GM19238 (cell line): Measurements from ENCODE around the gene KLRC1.
"Not testable (repeated sequence)": the region's sequence is repeated elsewhere in the genome, so short reads cannot be mapped to it uniquely, and the experiment has no call there.

ENCODE experiments used
- DNase-seq: peaks from one replicate; pipeline ENCODE4 v3.0.0; 2011; ENCODE audit warnings: low spot score; ENCODE audit not compliant: insufficient read length

The KLRC1 gene

DNA sequence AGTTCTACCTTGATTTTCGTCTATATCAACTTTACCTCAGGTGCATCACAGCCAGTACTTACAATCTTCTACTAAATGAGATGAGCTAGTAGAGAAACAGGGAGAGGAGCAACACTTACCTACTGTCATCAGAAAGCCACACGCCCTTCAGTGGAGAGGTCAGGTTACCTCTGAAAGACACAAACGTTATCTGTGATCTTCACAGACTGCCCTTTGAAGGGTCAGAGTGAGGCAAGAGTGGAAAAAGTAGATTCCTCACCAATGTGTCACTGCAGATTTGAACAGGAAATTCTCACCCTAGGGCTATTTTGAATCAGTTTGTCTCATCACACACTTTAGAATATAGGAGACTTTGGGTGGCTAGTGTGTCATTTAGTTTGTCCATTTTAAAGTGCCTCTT is 31.0 kb downstream of the KLRC1 start:
- DNase-seq, result not testable (repeated sequence)

DNA sequence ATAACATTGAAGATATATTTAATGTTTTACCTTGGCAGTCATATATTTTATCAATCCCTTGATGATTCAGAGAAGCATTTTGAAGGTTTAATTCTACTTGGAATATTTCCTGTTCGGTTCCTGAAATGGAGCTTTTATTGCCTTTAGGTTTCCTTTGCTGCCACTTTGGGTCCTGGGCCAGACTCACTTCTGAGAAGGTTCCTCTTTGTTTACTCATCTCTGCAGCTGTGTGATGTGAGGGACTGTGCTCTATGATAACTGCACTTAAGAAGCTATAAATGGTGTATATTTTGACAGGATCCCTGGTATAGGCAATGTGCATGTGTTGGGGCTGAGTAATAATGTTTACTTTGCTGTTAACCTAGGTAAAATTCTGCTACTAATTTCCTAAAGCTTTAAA is 32.8 kb downstream of the KLRC1 start, which contains the start of gene KLRC3:
TSS of gene KLRC3 (minus strand) at position 262 of the 400 bp plus-strand sequence. CDS start at position 217, 45 bp downstream.
- not testable (repeated sequence) for DNase-seq

DNA sequence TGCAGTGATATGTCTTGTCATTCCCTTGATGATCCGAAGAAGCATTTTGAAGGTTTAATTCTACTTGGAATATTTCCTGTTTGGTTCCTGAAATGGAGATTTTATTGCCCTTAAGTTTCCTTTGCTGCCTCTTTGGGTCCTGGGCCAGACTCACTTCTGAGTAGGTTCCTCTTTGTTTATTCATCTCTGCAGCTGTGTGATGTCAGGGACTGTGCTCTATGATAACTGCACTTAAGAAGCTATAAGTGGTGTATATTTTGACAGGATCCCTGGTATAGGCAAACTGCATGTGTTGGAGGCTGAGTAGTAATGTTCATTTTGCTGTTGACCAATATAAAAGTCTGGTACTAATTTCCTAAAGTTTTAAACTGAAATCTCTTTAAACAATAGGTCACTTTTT is 43.8 kb downstream of the KLRC1 start, which contains the start of gene KLRC4:
TSS of gene KLRC4 (minus strand) at position 366 of the 400 bp plus-strand sequence. CDS start at position 184, 182 bp downstream.
- DNase-seq, result no peak

DNA sequence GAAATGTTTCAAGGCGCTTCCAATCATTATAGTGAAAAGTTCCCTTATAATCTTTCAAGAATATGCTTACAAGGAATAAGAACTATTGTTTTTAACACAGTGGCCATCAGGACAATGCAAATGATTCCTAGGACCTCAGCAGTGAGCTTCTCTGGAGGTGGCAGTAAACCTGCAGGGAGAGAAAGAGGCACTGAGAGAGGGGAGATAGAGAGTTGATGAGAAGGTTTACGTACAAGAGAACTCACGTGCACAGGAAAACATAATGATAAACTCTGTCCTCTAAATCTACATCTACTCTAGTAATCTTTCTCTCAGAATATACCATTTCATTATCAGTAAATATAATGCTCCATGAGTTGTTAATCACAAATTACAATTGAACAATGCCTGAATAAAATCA is 44.3 kb downstream of the KLRC1 start:
- no peak for DNase-seq

DNA sequence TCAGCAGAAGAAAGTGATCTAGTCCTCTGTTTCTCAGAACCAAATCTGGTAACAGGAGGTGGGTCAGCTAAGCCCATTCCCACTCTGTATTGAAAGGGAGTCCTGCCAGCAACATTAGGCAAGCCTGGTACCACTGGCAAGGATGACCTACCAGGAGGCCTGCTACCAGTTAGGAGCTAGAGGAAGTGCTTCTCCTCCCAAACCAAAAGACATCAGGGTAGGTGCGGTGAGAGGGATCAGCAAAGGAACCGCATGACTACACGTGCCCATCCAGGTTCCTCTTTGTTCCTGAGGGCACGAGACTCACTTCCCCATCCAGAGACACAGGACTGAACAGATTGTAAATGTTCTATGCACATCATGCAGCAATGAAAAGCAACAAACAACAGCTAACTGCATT is 46.5 kb downstream of the KLRC1 start:
- no peak for DNase-seq

DNA sequence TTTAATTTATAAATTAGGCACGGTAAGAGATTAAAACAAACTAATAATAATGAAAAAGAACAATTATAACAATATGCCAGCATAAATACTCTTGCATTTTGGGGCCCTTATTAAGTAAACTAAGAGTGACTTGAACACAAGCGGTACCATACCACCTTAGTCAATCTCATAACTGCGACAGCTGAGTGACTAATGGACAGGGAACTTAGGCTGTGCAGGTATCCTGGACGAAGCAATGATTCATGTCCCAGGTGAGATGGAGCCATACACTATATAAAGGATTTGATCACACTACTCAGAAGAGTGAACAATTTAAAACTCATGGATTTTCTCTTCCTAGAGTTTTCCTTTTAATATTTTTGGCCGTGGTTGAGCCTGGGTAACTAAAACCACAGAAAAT is 47.9 kb downstream of the KLRC1 start:
- DNase-seq, result no peak

DNA sequence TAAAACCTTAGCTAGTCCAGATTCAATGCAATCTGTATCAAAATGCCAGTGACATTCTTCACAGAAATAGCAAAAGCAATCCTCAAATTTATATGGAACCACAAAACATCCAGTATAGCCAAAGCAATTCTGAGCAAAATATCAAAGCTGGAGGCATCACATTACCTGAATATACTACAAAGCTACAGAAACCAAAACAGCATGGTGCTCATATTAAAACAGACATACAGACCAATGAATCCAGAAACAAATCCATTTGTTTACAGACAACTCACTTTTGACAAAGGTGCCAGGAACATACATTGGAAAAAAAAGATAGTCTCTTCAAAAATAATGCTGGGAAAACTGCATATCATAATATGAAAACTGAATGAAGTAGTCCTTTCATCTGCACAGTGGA is 48.4 kb downstream of the KLRC1 start:
- no peak for DNase-seq

DNA sequence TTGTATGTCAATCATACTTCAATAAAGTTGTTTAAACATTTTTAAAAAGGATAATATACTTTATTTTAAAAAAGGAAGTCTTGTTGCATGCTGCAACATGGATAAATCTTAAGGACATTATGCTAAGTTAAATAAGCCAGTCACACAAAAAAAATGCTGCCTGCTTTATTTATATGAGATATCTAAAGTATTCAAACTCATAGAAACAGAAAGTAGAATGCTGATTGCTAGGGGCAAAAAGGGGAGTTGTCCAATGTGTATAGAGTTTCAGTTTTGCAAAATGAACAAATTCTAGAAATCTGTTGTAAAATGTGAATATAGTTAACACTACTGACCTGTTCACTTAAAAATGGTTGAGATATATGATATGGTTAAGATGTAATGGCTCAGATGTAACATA is 52.3 kb downstream of the KLRC1 start:
- no peak for DNase-seq

DNA sequence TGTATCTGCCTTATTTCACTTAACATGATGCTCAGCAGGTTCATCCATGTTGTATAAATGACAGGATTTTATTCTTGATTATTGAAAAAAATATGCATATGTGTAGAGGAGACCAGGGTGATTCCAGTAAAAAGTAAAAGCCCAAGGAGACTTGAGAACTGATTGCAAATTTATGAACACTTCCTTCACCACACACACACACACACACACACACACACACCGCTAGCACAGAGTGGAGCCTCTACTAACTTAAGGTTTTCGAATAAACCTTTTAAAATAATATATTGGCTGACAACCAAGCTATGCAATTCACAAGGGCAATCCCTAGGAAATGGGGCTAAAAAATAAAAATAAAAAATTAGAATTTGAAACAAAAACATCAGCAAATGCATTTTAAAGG is 55.0 kb downstream of the KLRC1 start:
- DNase-seq, result no peak

DNA sequence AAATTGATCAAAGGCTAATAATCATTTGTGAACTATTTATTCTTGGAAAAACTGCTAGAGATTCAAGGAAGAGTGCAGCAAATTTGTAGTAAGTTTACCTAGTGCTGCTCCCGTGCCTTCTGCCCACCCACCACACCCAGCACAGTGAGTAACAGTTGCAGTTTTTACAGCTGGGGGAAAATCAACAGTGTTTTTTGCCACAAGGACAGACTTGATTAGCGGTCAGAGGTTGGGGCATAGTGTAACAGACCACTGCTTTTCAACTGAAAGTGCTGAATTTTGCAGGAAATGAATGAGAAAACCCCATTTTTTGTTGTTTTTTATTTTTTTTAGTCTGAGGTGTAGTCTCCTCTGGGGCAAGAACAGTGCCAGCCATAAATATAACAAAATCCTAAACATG is 55.9 kb downstream of the KLRC1 start:
- DNase-seq, result no peak

DNA sequence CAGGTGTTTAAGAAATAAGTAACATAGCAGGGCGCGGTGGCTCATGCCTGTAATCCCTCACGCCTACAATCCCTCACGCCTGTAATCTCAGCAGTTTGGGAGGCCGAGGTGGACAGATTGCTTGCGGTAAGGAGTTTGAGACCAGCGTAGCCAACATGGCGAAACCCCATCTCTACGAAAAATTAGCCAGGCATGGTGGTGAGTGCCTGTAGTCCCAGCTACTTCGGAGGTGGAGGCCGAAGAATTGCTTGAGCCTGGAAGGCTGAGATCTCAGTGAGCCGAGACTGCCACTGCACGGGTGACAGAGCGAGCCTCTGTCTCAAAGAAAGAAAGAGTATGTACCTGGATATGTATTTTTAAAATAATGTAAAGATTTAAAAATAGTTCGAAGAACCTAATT is 57.0 kb downstream of the KLRC1 start:
- not testable (repeated sequence) for DNase-seq
